Measurements from ENCODE around the gene CALM1.
"Not testable (repeated sequence)": the region's sequence is repeated elsewhere in the genome, so short reads cannot be mapped to it uniquely, and the experiment has no call there.

Gene CALM1

GRCh38 chr14:90382491-90383125, 14.2 kb upstream of the CALM1 start:
- DNase-seq = no peak

GRCh38 chr14:90383126-90383730, 13.6 kb upstream of the CALM1 start:
- DNase-seq = peak; percentile 98

- DNase-seq = peak; percentile 96
These were observed 12.9 kb upstream of the CALM1 start for GRCh38 chr14:90383731-90384542.

- DNase-seq = no peak
These were observed 12.3 kb upstream of the CALM1 start for GRCh38 chr14:90384543-90384911.

GRCh38 chr14:90386321-90386720, 10.5 kb upstream of the CALM1 start:
- DNase-seq = no peak

GRCh38 chr14:90387206-90387760, 9.5 kb upstream of the CALM1 start:
- DNase-seq = no peak

GRCh38 chr14:90388437-90388836, 8.4 kb upstream of the CALM1 start:
- no peak for DNase-seq

GRCh38 chr14:90388982-90389381, 7.8 kb upstream of the CALM1 start:
- DNase-seq = no peak

GRCh38 chr14:90393966-90394365, 2.9 kb upstream of the CALM1 start:
- DNase-seq = no peak

- not testable (repeated sequence) for DNase-seq
These were observed 2.0 kb upstream of the CALM1 start for GRCh38 chr14:90394782-90395181.

- DNase-seq = peak; percentile 58
These were observed 841 bp downstream of the CALM1 start for GRCh38 chr14:90397425-90398314.

- peak; percentile 60 for DNase-seq
These were observed 1.5 kb downstream of the CALM1 start for GRCh38 chr14:90398315-90398839.

GRCh38 chr14:90398841-90399540, 2.2 kb downstream of the CALM1 start:
- DNase-seq = no peak

- peak; percentile 72 for DNase-seq
These were observed 3.0 kb downstream of the CALM1 start for GRCh38 chr14:90399541-90400444.

- no peak for DNase-seq
These were observed 4.2 kb downstream of the CALM1 start for GRCh38 chr14:90400904-90401561.

- DNase-seq = no peak
These were observed 5.2 kb downstream of the CALM1 start for GRCh38 chr14:90402016-90402415.

GRCh38 chr14:90403065-90403464, 6.2 kb downstream of the CALM1 start:
- DNase-seq = no peak

- no peak for DNase-seq
These were observed 8.3 kb downstream of the CALM1 start for GRCh38 chr14:90405101-90405500.

GRCh38 chr14:90405755-90406154, 8.9 kb downstream of the CALM1 start:
- DNase-seq = no peak

- DNase-seq = no peak
These were observed 9.6 kb downstream of the CALM1 start for GRCh38 chr14:90406384-90406798.
